Hematopoietic multipotent progenitor cell treated with erythropoietin and hydrocortisone succinate and interleukin-3 and kit ligand, for 6 days (in vitro differentiated cells): ENCODE results near the gene MSH3.
"Not testable (repeated sequence)": the region's sequence is repeated elsewhere in the genome, so short reads cannot be mapped to it uniquely, and the experiment has no call there.

Experiments
- DNase-seq: peaks from one replicate; pipeline ENCODE4 v3.0.0-alpha.2; 2015

Gene MSH3

DNA sequence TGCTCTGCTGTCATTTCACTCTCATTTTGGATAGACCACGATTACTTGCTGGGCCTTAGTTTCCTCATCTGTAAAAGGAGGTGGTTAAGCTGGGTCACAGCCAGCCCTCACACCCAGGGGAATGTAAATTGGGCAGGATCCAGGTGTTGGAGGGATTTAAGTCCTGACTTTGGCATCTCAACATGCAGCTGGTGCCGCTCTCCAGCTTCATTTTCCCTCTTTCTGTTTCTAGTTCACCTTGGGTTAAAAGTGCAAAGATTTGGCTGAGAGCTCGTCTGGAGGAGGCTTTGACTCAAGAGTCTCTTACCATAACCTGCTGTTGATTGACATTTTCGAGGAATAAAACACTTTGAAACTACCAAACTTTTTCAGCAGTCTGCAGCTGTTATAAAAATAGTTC lies 144.6 kb downstream of the MSH3 start:
- DNase-seq, result no peak

- DNase-seq, result no peak
These were observed 145.1 kb downstream of the MSH3 start for GRCh38 chr5:80799573-80799972.

- no peak for DNase-seq
These were observed 149.9 kb downstream of the MSH3 start for GRCh38 chr5:80804332-80804731.

- no peak for DNase-seq
These were observed 150.6 kb downstream of the MSH3 start for GRCh38 chr5:80805038-80805437.

DNA sequence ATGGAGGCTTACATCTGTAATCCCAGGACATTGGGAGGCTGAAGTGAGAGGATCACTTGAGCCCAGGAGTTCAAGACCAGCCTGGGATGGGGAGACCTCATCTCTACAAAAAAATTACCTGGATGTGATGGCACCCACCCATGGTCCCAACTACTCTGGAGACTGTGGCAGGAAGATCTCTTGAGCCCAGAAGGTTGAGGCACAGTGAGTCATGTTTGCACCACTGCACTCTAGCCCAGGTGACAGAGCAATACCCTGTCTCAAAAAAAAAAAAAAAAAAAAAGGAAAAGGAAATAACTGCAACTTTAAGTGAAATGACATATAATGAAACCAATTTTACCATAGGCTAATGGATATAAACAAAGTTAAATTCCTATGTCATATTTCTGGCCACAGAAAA lies 152.5 kb downstream of the MSH3 start:
- DNase-seq, result no peak

GRCh38 chr5:80809451-80809850 lies 155.0 kb downstream of the MSH3 start:
- DNase-seq, result no peak

- DNase-seq, result no peak
These were observed 156.0 kb downstream of the MSH3 start for GRCh38 chr5:80810425-80810824.

GRCh38 chr5:80816590-80816989 lies 162.1 kb downstream of the MSH3 start:
- no peak for DNase-seq

DNA sequence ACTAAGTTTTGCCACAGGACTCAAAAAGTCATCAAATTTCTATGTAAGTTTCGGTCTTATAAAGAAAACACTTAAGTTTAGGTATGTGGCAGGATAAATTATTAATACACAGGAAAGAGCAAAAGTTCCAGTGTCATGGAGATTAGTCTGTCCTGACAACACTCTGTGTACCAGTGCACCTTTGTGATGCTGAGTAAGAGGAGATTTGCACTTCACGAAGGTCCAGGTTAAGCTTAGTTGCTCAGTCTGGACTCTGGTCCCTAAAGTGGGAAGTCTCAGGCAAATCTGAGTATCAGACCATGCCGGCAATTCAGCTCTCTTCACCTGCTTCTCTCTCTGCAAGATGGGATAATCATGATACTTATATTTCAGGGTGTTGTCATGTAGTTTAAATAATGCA lies 166.2 kb downstream of the MSH3 start:
- no peak for DNase-seq

DNA sequence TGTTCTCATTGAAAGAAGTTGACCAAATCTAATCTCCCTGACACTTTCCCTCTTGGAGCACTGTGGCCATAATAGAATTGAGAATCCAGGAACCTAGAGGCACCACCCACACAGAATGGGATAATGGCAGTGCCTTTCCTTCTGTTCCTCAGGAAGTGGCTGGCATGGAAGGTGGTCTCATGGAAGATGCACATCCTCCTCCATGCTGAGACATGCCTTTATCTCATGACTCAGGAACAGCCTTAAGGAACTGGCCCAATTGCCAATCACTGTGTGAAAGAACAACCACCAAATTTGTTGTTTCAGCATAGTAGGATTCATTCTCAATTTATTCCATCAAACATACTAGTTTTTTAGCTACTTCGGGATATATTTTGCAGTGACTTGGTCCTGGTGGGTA lies 168.2 kb downstream of the MSH3 start:
- no peak for DNase-seq

DNA sequence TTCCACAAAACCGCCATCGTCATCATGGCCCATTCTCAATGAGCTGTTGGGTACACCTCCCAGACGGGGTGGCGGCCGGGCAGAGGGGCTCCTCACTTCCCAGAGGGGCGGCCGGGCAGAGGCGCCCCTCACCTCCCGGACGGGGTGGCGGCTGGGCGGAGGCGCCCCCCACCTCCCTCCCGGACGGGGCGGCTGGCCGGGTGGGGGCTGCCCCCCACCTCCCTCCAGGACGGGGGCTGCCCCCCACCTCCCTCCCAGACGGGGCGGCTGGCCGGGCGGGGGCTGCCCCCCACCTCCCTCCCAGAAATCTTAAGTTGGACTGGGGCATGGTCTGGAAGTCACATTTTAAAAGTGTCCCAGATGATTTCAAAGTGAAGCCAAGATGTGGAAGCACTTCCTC lies 169.7 kb downstream of the MSH3 start:
- DNase-seq, result not testable (repeated sequence)

GRCh38 chr5:80825786-80826460 lies 171.5 kb downstream of the MSH3 start:
- peak; percentile 32 for DNase-seq

DNA sequence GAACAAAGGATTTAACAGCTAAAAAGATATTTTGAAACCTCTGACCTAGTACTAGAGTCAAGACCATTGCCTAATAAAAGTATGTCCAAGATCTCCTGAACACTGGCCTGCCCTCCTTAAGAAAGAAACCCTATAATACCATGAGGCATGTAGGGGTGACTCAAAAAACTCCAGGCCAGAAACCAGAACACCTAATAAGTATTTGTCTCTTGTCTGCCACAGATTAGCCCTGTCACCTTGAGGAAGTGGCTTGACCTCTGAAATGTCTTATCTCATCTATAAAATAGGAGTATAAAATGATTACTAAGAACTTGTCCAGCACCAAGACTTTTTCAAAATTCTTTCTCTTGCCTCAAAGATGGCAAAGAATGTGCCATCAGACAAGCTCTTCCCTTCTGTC lies 180.3 kb downstream of the MSH3 start:
- peak; percentile 17 for DNase-seq

GRCh38 chr5:80835128-80835527 lies 180.7 kb downstream of the MSH3 start:
- no peak for DNase-seq

DNA sequence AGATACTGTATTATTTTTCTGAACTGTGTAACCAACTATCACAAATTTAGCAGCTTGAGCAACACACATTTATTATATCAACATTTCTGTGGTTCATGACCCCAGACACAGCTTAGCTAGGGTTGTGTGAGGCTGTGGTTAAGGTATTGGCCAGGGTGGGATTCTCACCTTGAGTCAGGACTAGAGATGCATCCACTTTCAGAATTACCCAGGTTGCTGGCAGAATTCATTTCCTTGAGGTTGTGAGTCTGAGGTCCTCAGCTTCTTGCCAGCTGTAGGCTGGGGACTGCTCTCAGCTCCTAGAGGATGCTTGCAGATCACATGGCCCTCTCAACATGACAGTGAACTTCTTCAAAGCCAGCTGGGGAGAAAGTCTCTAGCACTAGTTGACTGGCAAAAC lies 183.2 kb downstream of the MSH3 start:
- no peak for DNase-seq

DNA sequence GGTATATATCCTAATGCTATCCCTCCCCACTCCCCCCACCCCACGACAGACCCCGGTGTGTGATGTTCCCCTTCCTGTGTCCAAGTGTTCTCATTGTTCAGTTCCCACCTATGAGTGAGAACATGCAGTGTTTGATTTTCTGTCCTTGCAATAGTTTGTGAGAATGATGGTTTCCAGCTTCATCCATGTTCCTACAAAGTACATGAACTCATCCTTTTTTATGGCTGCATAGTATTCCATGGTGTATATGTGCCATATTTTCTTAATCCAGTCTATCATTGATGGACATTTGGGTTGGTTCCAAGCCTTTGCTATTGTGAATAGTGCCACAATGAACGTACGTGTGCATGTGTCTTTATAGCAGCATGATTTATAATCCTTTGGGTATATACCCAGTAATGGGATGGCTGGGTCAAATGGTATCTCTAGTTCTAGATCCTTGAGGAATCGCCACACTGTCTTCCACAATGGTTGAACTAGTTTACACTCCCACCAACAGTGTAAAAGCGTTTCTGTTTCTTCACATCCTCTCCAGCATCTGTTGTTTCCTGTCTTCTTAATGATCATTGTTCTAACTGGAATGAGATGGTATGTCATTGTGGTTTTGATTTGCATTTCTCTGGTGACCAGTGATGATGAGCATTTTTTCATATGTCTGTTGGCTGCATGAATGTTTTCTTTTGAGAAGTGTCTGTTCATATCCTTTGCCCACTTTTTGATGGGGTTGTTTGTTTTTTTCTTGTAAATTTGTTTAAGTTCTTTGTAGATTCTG lies 186.8 kb downstream of the MSH3 start:
- not testable (repeated sequence) for DNase-seq

GRCh38 chr5:80846422-80846821 lies 192.0 kb downstream of the MSH3 start:
- not testable (repeated sequence) for DNase-seq

DNA sequence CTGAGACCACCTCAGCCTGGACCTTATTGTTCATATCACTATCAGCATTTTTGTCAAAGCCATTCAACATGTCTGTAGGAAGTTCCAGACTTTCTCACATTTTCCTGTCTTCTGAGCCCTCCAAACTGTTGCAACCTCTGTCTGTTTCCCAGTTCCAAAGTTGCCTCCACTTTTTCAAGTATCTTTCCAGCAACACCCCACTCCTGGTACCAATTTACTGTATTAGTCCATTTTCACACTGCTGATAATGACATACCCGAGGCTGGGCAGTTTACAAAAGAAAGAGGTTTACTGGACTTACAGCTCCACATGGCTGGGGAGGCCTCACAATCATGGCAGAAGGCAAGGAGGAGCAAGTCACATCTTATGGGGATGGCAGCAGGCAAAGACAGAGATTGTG lies 195.7 kb downstream of the MSH3 start:
- DNase-seq, result not testable (repeated sequence)

- no peak for DNase-seq
These were observed 198.1 kb downstream of the MSH3 start for GRCh38 chr5:80852331-80853245.

- DNase-seq, result no peak
These were observed 199.0 kb downstream of the MSH3 start for GRCh38 chr5:80853413-80853812.

DNA sequence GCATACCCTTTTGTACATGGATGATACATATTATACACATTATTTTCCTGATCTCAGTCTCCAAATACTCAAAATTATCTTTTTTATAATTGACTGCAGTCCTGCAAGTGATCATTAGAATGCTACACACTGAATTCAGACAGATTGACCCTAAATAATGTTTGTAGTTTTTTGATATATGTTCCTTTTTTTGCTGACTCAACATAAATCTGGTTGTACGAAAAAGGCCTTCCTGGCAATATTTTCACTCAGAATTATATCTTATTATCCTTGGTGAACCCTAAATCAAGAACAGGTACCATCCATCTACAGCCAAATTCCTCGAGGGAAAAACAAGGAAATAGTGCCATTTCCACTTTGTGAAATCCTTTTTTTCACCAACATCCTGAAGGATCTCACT lies 200.1 kb downstream of the MSH3 start:
- no peak for DNase-seq

GRCh38 chr5:80860924-80861613 lies 206.6 kb downstream of the MSH3 start:
- DNase-seq, result no peak

- DNase-seq, result no peak
These were observed 209.3 kb downstream of the MSH3 start for GRCh38 chr5:80863708-80864107.
